Measurements from ENCODE around the gene NPDC1. TPM values are rescaled to one million over a fixed set of nuclear protein-coding genes. Genes with fewer than 3 reads are reported as not detected.

Gene NPDC1
- total RNA-seq, 1 donor = 51.2 TPM

GRCh38 chr9:137028263-137029057, 17.5 kb downstream of the NPDC1 start:
- DNase-seq (ENCODE audit: low read depth in 2 of 3, low spot score in 2 of 3) = peak; percentile 55 to 74 (median 69)

DNA sequence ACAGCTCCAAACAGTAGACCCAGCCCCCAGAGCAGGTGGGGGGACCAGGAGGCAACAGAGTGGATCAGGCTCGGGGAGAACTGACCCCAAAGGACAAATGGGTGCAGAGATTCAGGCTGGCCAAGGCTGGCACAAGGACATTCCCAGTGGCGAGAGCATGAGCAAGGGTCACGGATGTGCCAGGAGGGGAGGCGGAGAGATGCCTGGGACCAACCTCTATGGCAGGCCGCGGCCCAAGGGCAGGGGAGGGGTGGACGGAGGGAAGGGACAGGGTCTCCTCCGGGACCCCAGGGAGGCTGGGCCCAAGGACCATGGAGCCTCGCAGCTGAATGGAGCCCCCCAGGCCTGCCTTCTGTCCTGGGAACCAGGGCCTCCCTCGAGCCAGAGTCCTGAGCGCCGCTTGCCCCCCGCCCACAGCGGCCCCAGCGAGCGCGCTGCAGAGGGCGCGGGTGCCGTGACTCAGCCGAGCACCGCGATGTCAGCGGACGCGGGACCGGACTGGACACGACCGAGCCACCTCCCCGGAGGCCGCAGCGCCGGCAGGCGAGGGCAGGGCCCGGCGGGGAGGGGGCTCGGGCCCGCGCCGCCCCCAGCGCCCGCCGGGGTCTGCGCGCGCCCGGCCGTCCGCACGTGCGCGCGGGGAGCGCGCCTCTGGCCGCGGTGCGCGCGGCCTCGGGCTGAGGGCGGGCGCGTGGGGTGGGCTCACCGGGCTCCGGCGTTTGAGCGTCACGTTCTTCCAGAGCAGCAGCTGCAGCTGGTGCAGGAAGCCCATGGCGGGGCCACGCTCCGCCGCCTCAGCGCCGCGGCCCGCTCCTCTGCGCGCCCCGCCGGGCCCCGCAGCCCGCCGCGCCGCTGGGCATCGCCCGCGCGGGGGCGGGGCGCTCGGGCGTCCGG, 18.4 kb downstream of the NPDC1 start, which contains the start of gene ABCA2:
ABCA2 (minus strand) TSS at position 869 of the 894 bp plus-strand sequence; CDS start at position 772, 97 bp downstream.
- DNase-seq (ENCODE audit: low read depth in 2 of 3, low spot score in 2 of 3) = no peak

DNA sequence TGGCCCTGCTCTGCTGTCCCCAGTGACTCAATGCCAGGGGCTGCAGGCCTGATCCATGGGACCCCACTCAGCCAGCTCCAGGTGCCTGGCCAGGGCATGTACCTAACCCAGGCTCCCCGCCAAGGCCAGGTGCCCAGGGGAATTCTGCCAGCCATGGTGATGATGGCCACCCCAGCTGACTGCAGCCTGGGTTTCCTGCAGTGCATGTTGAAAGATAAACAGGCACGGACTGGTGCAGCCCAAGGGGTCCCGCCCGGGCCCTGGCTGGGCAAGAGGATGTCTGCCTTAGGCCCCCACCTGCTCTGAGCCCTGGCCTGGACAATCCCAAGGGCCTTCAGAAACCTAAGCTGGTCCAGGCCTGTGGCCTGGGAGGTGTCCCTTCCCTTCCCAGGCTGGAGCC, 19.1 kb downstream of the NPDC1 start:
- DNase-seq (ENCODE audit: low read depth in 2 of 3, low spot score in 2 of 3) = no peak

GRCh38 chr9:137026384-137026783, 19.6 kb downstream of the NPDC1 start:
- no peak for DNase-seq (ENCODE audit: low read depth in 2 of 3, low spot score in 2 of 3)

DNA sequence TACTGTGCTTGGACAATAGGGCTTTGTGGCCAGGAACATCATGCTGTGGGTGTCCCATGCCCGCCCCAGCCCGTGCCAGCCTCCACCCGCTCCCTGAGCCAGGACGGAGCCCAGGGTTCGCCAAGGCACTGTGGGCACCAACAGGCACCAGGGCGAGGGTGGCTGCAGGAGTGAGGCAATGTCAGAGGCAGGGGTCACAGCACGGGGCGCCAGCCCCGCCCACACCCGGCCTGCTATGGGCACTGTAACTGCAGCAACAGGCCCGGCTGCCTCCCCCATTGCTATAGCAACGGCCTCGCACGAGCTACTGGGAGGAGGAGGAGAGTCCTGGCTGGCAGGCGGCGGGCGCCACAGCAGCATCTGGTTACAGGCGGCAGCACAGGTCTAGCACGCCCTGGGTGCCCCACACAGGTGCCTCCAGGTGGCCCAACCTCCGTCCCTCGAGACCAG, 20.4 kb downstream of the NPDC1 start:
- no peak for DNase-seq (ENCODE audit: low read depth in 2 of 3, low spot score in 2 of 3)

GRCh38 chr9:137023583-137023991, 22.4 kb downstream of the NPDC1 start:
- no peak for DNase-seq (ENCODE audit: low read depth in 2 of 3, low spot score in 2 of 3)

- DNase-seq (ENCODE audit: low read depth in 2 of 3, low spot score in 2 of 3) = no peak
These were observed 22.8 kb downstream of the NPDC1 start for GRCh38 chr9:137023157-137023556.

DNA sequence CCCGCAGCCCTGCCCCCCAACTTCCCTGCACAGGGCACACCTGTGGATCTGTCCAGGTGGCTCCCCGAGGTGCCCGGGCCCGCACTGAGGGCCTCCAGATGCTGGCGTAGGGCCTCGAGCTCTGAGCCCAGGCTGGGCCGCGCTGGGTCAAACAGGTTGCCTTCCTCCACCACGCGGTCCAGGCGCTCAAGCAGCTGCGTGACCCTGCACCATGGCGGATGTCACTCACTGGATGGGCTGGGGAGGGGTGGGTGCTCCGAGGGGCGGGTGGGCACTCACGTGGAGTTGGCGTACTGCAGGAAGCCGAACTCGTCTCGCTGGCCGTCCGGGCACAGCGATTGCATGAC, 23.3 kb downstream of the NPDC1 start:
- no peak for DNase-seq (ENCODE audit: low read depth in 2 of 3, low spot score in 2 of 3)

DNA sequence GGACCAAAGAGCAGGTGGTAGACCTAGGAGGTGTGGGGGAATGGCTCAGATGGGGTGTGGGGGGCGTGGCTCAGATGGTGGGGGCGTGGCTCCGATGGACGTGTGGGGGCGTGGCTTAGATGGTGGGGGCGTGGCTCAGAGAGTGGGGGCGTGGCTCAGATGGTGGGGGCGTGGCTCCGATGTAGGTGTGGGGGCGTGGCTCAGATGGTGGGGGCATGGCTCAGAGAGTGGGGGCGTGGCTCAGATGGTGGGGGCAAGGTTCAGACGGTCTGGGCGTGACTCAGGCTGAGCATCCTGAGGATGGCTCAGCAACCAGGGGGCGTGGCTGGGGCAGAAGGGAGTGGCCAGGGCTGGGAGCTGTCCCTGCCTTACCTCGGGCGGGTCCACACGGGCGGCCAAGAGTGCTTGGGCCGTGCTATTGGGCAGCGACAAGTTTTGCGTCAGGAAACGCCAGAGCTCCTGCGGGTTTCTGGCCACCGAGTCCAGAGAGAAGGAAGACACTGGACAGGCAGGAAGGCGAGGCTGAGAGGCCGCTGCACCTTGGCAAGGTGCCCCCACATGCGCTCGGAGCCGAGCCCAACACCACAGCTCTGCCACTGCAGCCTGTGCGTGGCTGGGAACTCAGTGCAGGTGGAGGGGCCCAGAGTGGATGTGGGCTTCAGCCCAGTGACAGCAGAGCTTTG, 23.9 kb downstream of the NPDC1 start:
- DNase-seq (ENCODE audit: low read depth in 2 of 3, low spot score in 2 of 3) = peak in 2 of 3 donors; percentile 54 to 76

GRCh38 chr9:137021568-137021978, 24.4 kb downstream of the NPDC1 start:
- no peak for DNase-seq (ENCODE audit: low read depth in 2 of 3, low spot score in 2 of 3)

DNA sequence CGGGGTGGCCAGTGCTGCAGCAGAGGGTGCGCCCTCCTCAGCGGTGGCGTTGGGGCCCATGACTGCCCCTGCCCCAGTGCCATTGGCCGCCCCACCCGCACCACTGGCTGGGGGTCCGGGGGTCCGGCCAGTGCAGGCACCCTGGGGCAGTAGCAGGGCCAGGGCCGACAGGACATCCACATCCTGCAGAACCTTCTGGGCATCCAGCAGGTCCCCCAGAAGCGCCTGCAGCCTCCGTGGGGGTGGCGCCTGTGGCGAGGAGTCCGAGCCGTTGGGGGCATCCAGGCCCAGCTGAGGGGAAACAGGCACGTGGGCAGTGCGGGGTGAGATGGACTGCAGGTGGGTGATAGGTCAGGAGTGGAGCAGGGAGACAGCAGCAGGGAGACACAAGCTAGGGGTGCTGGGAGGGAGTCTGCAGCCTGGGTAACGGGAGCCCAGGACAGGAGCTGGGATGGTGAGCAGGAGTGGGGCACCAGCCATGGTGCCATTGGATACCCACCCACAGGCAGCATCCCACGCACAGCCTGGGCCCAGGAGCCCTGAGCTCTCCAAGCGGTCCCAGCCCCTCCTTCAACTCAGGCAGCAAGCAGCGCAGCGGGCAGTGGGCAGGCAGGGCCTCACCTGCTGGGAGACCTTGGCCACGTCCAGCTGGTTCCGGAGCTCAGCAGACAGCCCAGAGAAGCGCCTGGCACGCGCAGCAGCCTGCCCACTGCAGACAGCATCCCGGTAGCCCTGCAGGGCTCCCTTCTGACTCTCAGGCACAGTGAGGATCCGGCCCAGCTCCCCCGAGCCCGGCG, 25.0 kb downstream of the NPDC1 start:
- no peak for DNase-seq (ENCODE audit: low read depth in 2 of 3, low spot score in 2 of 3)

DNA sequence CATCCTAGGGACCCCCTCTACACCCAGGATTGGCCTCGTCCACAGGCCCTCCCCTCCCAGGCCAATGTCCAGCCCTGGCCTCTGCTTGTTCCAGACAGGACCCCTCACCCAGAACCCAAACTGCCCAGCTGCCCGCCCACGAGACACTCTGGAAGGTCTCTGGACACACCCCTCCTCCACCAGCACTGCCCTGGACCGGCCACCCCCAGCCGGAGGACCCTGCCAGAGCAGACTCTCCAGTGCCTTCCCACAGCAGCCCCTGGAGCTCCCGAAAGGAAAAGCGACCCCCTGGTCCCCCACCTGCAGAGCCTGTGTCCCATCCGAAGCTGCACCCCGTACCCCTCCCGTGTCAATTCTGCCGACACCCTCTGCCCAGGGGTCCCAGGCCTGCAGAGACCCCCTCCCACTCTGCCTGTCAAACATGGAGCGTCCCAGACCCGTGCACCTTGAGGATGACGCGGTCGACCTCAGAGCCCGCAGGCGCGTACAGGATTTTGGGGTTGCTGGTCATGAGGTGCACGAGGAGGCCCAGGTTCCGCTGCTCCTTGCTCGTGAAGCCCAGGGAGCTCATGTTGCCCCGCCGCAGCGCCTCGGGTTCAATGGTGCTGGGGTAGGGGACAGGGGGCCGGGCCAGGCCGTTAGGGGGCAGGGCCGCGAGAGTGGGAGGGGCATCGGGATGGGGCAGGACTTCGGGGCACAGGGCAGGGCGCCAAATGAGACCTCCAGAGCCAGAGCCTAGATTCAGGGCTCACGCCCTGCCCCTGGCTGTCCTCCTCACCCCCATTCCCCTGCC, 25.9 kb downstream of the NPDC1 start:
- no peak for DNase-seq (ENCODE audit: low read depth in 2 of 3, low spot score in 2 of 3)

GRCh38 chr9:137018761-137019559, 27.0 kb downstream of the NPDC1 start:
- DNase-seq (ENCODE audit: low read depth in 2 of 3, low spot score in 2 of 3) = no peak

DNA sequence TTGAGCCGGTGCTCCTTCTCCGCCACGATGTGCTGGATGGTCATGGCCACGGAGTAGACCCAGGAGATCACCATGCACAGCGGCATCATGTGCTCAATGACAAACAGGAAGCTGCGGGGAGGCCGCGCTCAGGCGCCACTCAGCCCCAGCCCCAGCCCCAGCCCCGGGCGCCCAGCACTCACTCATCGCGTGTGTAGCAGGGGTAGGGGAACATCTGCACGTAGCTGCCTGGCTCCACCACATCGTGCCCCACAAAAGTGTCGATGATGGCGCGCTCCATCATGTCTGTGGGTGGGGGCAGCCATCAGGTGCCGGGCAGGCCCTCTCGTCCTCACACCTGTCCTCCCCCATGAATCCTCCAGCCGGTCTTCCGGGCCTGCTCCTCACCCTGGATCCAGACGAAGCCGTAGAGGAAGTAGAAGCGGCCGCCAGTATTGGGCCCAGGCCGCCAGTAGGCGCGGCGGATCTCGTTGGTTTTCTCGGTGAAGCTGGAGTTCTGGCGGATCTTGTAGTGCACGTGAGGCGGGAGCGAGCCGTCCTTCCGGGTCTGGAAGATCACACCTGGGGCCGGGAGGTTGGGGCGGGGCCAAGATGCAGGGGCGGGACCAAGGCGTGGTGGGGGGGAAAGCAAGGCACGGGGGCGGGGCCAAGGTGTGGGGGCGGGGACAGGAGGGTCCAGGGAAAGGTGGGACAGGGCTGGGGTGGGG, 28.0 kb downstream of the NPDC1 start:
- DNase-seq (ENCODE audit: low read depth in 2 of 3, low spot score in 2 of 3) = no peak

GRCh38 chr9:137017071-137017470, 28.9 kb downstream of the NPDC1 start:
- DNase-seq (ENCODE audit: low read depth in 2 of 3, low spot score in 2 of 3) = no peak

DNA sequence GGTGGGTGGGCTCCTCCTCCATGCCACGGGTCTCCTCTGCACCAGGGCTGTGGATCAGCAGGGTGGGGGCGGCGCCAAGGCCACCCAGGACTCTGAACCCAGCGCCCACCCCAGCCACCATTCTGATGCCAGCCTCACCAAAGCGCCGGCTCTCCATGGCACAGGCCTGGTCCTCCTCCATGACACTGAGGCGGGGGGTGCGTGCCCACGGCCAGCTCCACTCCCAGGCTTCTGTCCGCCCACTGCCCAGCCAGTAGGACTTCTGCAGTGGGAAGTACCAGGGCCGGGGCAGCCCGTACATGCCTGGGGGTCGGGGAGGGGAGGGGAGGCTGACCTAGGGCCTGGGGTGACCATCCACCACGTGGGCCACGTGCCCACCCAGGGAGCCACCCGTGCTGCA, 29.5 kb downstream of the NPDC1 start:
- DNase-seq (ENCODE audit: low read depth in 2 of 3, low spot score in 2 of 3) = no peak

DNA sequence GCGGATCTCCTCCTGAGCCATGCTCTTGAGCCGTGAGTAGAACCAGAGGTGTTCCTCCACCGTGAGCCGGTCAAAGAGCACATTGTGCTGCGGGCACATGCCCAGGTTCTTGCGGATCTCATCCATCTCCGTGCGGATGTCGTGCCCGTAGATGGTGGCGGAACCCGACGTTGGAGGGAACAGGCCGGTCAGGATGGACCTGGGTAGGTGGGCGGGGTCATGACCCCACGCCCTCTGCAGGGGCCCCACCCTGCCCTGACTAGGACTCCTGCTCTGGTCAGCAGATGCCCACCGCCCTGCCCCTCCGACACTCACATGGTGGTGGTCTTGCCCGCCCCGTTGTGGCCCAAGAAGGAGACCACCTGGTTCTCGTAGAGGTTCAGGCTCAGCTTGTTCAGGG, 30.0 kb downstream of the NPDC1 start:
- DNase-seq (ENCODE audit: low read depth in 2 of 3, low spot score in 2 of 3) = no peak

- no peak for DNase-seq (ENCODE audit: low read depth in 2 of 3, low spot score in 2 of 3)
These were observed 30.4 kb downstream of the NPDC1 start for GRCh38 chr9:137015540-137015930.
